Mesothelial cell of epicardium (in vitro differentiated cells): ENCODE measurements around the gene TRAPPC12. TPM values are rescaled to one million over a fixed set of nuclear protein-coding genes. Genes with fewer than 3 reads are reported as not detected.

ENCODE experiments used
- DNase-seq, 2 experiments: peaks; one replicate each; pipeline ENCODE4 v3.0.0; 2021; ENCODE audit warnings: low spot score in 2 of 2; ENCODE audit not compliant: unreplicated experiment in 2 of 2
- H3K27ac Mint-ChIP-seq: 2 replicates; pipeline ENCODE4 v1.8.0; 2021; ENCODE audit warnings: mixed read lengths
- H3K27me3 Mint-ChIP-seq: 2 replicates; pipeline ENCODE4 v1.8.0; 2021; ENCODE audit warnings: low read depth, mixed read lengths
- H3K36me3 Mint-ChIP-seq: 2 replicates; pipeline ENCODE4 v1.8.0; 2021; ENCODE audit warnings: mixed read lengths
- H3K4me1 Mint-ChIP-seq: 2 replicates; pipeline ENCODE4 v1.8.0; 2021; ENCODE audit warnings: mixed read lengths
- H3K4me3 Mint-ChIP-seq: 2 replicates; pipeline ENCODE4 v1.8.0; 2021; ENCODE audit warnings: mild to moderate bottlenecking, moderate library complexity, mixed read lengths
- H3K9me3 Mint-ChIP-seq: 2 replicates; pipeline ENCODE4 v1.8.0; 2021; ENCODE audit warnings: mixed read lengths
- total RNA-seq: library from RNA; stranded (reverse); gene quantifications from 3 replicates; pipeline ENCODE4 v1.2.1, GENCODE V29; 2021
- TF ChIP-seq, protein P1 (sequence below): fragments of 200-600 bp; sonication (generic); IDR thresholded peaks from one replicate; pipeline ENCODE4 v1.5.0; 2021; ENCODE audit warnings: antibody characterized with exemption; ENCODE audit not compliant: unreplicated experiment

Gene TRAPPC12
- total RNA-seq, 1 donor from 2014 or later, result 134 TPM

DNA sequence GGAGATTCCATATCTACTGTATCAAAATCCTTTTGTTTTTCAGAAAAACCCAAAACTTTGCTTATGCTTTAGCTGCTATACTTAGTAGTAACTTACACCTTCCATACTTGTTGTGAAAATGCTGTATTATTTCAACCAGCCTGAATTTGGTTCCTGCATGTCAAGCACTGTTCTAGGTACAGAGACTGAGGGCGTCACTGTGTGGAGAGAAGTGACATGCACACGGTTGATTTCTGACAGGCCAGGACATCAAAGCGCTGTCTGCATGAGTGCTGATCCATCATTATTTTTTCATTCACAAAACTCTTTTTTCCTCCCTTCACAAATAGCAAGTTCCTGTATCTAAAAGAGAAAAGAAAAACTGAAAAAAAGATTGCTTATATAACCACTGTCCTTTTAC is 31.6 kb downstream of the TRAPPC12 start:
- Mint-ChIP-seq H3K4me3 (no peak overlapping the region), H3K4me1 (no peaks in the 10 kb centered on the region), H3K36me3 (peaks cover 31% of the 10 kb centered on the region), H3K27me3 (no peaks in the 10 kb centered on the region), H3K9me3 (no peaks in the 10 kb centered on the region), H3K27ac (no peak overlapping the region)
- no peak for DNase-seq
- TF ChIP-seq, protein P1, sequence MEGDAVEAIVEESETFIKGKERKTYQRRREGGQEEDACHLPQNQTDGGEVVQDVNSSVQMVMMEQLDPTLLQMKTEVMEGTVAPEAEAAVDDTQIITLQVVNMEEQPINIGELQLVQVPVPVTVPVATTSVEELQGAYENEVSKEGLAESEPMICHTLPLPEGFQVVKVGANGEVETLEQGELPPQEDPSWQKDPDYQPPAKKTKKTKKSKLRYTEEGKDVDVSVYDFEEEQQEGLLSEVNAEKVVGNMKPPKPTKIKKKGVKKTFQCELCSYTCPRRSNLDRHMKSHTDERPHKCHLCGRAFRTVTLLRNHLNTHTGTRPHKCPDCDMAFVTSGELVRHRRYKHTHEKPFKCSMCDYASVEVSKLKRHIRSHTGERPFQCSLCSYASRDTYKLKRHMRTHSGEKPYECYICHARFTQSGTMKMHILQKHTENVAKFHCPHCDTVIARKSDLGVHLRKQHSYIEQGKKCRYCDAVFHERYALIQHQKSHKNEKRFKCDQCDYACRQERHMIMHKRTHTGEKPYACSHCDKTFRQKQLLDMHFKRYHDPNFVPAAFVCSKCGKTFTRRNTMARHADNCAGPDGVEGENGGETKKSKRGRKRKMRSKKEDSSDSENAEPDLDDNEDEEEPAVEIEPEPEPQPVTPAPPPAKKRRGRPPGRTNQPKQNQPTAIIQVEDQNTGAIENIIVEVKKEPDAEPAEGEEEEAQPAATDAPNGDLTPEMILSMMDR, result no peak

DNA sequence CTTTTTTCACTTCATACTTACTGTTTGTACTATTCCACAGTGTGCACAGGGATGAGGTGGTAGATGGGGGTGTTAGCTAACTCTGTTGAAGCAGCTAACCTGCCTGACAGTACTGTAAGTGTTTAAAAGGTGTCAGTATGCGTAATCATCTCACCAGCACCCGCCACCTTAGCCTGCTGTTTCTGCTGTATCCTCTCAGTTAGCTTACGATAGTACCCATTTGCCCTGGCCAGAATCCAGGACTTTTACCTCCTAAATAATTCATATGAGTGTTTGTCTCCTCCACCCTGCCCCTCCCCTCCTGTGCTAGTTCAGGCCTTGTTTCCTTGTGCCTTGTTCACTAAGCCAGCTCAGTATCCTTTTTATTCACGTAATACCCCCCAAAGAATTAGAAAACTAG is 34.2 kb downstream of the TRAPPC12 start:
- Mint-ChIP-seq H3K36me3 (peaks cover 31% of the 10 kb centered on the region), H3K4me3 (no peak overlapping the region), H3K27ac (no peak overlapping the region), H3K9me3 (no peaks in the 10 kb centered on the region), H3K4me1 (no peaks in the 10 kb centered on the region), H3K27me3 (no peaks in the 10 kb centered on the region)
- TF ChIP-seq, protein P1, result no peak
- DNase-seq, result no peak

DNA sequence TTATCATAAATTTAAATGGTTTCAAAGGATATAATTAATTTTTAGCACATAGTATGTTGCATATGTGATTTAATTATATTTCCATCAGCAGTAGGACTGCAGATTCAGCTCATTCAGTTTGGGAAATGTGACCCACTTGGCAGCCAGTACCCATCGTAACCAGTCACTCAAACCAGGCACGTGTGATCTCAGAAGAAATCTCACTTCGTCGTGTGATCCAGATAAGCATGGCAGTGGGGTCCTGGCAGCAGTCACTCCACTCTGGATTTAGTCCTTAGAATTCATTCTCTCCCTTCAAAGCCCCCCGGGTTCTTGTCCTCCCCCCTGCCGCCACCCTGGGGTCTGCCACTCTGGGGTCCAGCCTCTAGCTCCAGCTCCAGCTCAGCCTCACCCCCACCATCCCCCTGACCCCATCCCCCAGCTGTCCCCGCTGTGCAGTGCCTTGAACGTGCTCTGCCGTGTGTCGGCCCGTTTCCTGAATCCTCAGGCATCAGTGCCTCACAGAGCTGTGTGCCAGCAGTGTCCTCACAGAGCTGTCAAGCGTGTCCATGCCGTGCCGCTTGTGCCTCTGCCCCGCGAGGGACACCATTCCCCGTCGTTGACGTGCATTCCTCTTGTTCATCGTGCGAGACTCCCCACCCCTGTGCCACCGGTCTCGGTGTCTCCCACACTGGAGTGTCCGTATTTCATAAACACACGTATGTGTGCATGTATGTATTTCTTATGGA is 34.8 kb downstream of the TRAPPC12 start:
- Mint-ChIP-seq H3K4me3 (no peak overlapping the region), H3K4me1 (no peaks in the 10 kb centered on the region), H3K27ac (no peak overlapping the region), H3K27me3 (no peaks in the 10 kb centered on the region), H3K9me3 (no peaks in the 10 kb centered on the region), H3K36me3 (peaks cover 27% of the 10 kb centered on the region)
- no peak for DNase-seq
- TF ChIP-seq, protein P1, result no peak

DNA sequence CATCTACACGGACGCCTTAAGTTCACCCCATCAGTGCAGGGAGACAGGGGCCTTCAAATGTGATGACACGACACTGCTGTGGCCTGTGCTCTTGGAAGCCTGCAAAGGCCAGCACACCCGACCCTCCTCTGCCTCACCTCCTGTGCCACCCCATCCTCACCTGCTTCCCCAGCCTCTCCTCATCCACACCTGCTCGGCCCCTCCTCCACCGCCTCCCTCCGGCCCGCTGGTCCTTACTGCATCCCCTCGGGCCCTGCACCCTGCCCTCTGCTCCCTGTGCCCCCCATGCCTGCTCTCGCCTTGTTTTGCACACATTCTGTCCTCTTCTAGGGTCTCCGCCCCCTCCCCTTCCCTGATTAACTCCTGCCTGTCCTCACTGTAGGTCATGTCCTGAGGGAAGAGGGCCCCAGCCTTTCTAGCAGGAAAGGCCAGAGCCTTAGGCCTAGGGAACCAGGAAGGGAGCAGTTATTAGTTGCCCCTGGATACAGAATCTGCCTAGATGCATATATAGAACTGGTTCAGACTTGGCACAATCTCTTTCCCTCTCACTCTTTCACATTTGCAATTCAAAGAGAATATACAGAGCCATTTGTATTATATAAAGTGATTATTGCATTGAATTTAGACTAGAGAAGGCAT is 39.4 kb downstream of the TRAPPC12 start:
- TF ChIP-seq, protein P1, result no peak
- Mint-ChIP-seq H3K9me3 (no peaks in the 10 kb centered on the region), H3K4me1 (no peaks in the 10 kb centered on the region), H3K27me3 (no peaks in the 10 kb centered on the region), H3K27ac (no peak overlapping the region), H3K36me3 (peaks cover 34% of the 10 kb centered on the region), H3K4me3 (no peak overlapping the region)
- DNase-seq, result no peak

DNA sequence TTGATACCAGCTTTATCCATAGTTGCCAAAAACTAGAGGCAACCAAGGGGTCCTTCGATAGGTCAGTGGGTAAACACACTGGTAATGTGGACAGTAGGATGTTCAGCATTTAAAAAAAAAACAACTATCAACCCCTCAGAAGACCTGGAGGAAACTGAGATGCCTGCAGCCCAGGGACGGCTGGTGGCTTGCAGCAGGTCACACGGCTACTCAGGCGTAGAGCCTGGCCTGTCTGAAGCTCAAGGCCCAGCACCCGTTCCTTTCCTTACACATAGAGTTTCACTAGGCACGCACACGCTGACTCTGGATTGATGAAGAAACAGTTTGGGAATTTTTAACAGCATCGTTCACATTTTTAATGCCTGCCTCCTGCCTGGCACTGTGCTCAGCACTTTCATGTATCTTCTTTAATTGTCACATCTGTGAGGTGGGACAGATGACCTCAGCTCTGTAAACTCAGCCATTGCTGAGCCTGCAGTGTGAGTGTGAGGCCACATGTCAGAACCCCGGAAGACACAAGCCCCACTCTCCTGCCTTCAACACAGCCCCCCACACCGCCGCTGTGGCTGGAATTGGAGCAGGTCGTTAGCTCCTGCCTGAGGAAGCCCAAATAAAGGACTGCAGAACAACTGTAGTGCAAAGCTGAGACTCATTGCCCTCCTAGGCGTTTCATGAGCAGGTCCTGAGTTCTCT is 40.7 kb downstream of the TRAPPC12 start:
- no peak overlapping the region for H3K4me3 Mint-ChIP-seq
- H3K9me3 Mint-ChIP-seq, result no peaks in the 10 kb centered on the region
- H3K4me1 Mint-ChIP-seq, result no peaks in the 10 kb centered on the region
- no peaks in the 10 kb centered on the region for H3K27me3 Mint-ChIP-seq
- H3K27ac Mint-ChIP-seq, result no peak overlapping the region
- H3K36me3 Mint-ChIP-seq, result peaks cover 38% of the 10 kb centered on the region
- TF ChIP-seq, protein P1, result no peak
- no peak for DNase-seq
